ENCODE data around the gene NFKBIA. TPM values are rescaled to one million over a fixed set of nuclear protein-coding genes. Genes with fewer than 3 reads are reported as not detected.

The NFKBIA gene
- total RNA-seq, 1 experiment from 2014 or later = 99.4 TPM

- POLR2A ChIA-PET = interaction anchor here (0.6 to 0.7 kb wide), 2 partner anchors 87 to 404 kb away, joined by 3 to 5 read pairs; no protein-coding TSS in a partner anchor
Observed at GRCh38 chr14:35392103-35392502, 12.4 kb downstream of the NFKBIA start.

GRCh38 chr14:35391388-35391710 lies 13.2 kb downstream of the NFKBIA start:
- no peaks in the 10 kb centered on the region for H3K36me3 ChIP-seq (ENCODE audit: control insufficient read depth, insufficient read depth, low read length)
- no peaks in the 10 kb centered on the region; the same call in 1 of the 2 replicates for H3K4me1 ChIP-seq (ENCODE audit: control insufficient read depth, insufficient read depth, low read length)
- ATAC-seq = no peak
- H3K27me3 ChIP-seq (ENCODE audit: control insufficient read depth, insufficient read depth, low read length) = no peaks in the 10 kb centered on the region
- POLR2A ChIA-PET = no interaction called here
- no peak for DNase-seq (ENCODE audit: low read depth, low spot score)
- CTCF ChIA-PET = no interaction called here
- BruUV-seq (replicated peaks) = no TSS peak
- intact Hi-C loops (cut with micrococcal nuclease; ENCODE audit: unreplicated experiment) (no loop called here), in situ Hi-C loops (cut with HindIII; ENCODE audit: low pct_unique_long_range_greater_than_20kb, low sequenced_read_pairs) (no loop called here)
- H3K27ac ChIP-seq (ENCODE audit: low read length) = 0 out of 2 replicates have a peak overlapping the region, but pooled peaks have one; percentile 7
- TF ChIP-seq CTCF (IDR thresholded peaks at IDR 0.05) (no peak), POLR2AphosphoS5 (IDR thresholded peaks at IDR 0.05; ENCODE audit: low read depth, low read length) (no peak), TCF7L2 (IDR thresholded peaks at IDR 0.05; ENCODE audit: low read depth, low read length) (no peak), SIN3A (IDR thresholded peaks at IDR 0.05; ENCODE audit: borderline replicate concordance, insufficient read depth, low read depth, low read length) (no peak), REST (IDR thresholded peaks at IDR 0.05; ENCODE audit: insufficient read depth in 1 of 2, low read depth in 2 of 2, low read length in 1 of 2) (no peak)
- H3K9me3 ChIP-seq (ENCODE audit: control insufficient read depth, insufficient read depth, low read depth, low read length) = no peaks in the 10 kb centered on the region
- H3K4me3 ChIP-seq (ENCODE audit: low read depth in 2 of 2, low read length in 2 of 2) = no peak overlapping the region

More at GRCh38 chr14:35392103-35392502, 12.4 kb downstream of the NFKBIA start:
- Histone ChIP-seq H3K36me3 (ENCODE audit: control insufficient read depth, insufficient read depth, low read length) (no peaks in the 10 kb centered on the region), H3K9me3 (ENCODE audit: control insufficient read depth, insufficient read depth, low read depth, low read length) (no peaks in the 10 kb centered on the region), H3K27me3 (ENCODE audit: control insufficient read depth, insufficient read depth, low read length) (no peaks in the 10 kb centered on the region), H3K4me1 (ENCODE audit: control insufficient read depth, insufficient read depth, low read length) (no peaks in the 10 kb centered on the region), H3K27ac (ENCODE audit: low read length) (no peak overlapping the region), H3K4me3 (ENCODE audit: low read depth in 2 of 2, low read length in 2 of 2) (no peak overlapping the region)
- intact Hi-C loops (cut with micrococcal nuclease; ENCODE audit: unreplicated experiment) = no loop called here
- in situ Hi-C loops (cut with HindIII; ENCODE audit: low pct_unique_long_range_greater_than_20kb, low sequenced_read_pairs) = no loop called here
- DNase-seq (ENCODE audit: low read depth, low spot score) (no peak), ATAC-seq (no peak)
- CTCF ChIA-PET = no interaction called here
- BruUV-seq (replicated peaks) = no TSS peak
- TF ChIP-seq SIN3A (IDR thresholded peaks at IDR 0.05; ENCODE audit: borderline replicate concordance, insufficient read depth, low read depth, low read length) (no peak), REST (IDR thresholded peaks at IDR 0.05; ENCODE audit: insufficient read depth in 1 of 2, low read depth in 2 of 2, low read length in 1 of 2) (no peak), CTCF (IDR thresholded peaks at IDR 0.05) (no peak)

Data from Panc1 (cell line).